ENCODE measurements around the gene TTLL3. TPM values are rescaled to one million over a fixed set of nuclear protein-coding genes. Genes with fewer than 3 reads are reported as not detected.

TTLL3 gene
- polyA plus RNA-seq, 1 donor: 97.4 TPM

- Histone ChIP-seq H3K36me3 (ENCODE audit: control insufficient read depth, insufficient read depth, low read length) (peaks cover 37% of the 10 kb centered on the region), H3K9me3 (ENCODE audit: control insufficient read depth, low read depth, low read length) (no peaks in the 10 kb centered on the region), H3K4me1 (ENCODE audit: control insufficient read depth, insufficient read depth, low read length) (peaks cover 46% of the 10 kb centered on the region), H3K4me3 (ENCODE audit: low read length) (no peak overlapping the region), H3K27me3 (ENCODE audit: control insufficient read depth, insufficient read depth, low read length) (no peaks in the 10 kb centered on the region), H3K27ac (ENCODE audit: low read length) (peak overlapping the region; percentile 89)
- WGBS (ENCODE audit: insufficient coverage, low lambda C conversion rate): no CpG with 5 or more reads among the region's 4 CpGs
- DNase-seq: peak in 1 of 2 donors; percentile 61
Observed at GRCh38 chr3:9780910-9781309, 29.2 kb upstream of the TTLL3 start.

- no peaks in the 10 kb centered on the region for H3K9me3 ChIP-seq (ENCODE audit: control insufficient read depth, low read depth, low read length)
- H3K27ac ChIP-seq (ENCODE audit: low read length): peak overlapping the region; percentile 89
- H3K4me3 ChIP-seq (ENCODE audit: low read length): no peak overlapping the region
- peaks cover 43% of the 10 kb centered on the region for H3K36me3 ChIP-seq (ENCODE audit: control insufficient read depth, insufficient read depth, low read length)
- no peak for DNase-seq
- no CpG with 5 or more reads among the region's 1 CpG for WGBS (ENCODE audit: insufficient coverage, low lambda C conversion rate)
- H3K27me3 ChIP-seq (ENCODE audit: control insufficient read depth, insufficient read depth, low read length): no peaks in the 10 kb centered on the region
- H3K4me1 ChIP-seq (ENCODE audit: control insufficient read depth, insufficient read depth, low read length): peaks cover 46% of the 10 kb centered on the region
Observed at GRCh38 chr3:9781551-9781950, 28.5 kb upstream of the TTLL3 start.

- Histone ChIP-seq H3K4me1 (ENCODE audit: control insufficient read depth, insufficient read depth, low read length) (peaks cover 46% of the 10 kb centered on the region), H3K27me3 (ENCODE audit: control insufficient read depth, insufficient read depth, low read length) (no peaks in the 10 kb centered on the region), H3K27ac (ENCODE audit: low read length) (no peak overlapping the region), H3K36me3 (ENCODE audit: control insufficient read depth, insufficient read depth, low read length) (peaks cover 46% of the 10 kb centered on the region), H3K4me3 (ENCODE audit: low read length) (no peak overlapping the region), H3K9me3 (ENCODE audit: control insufficient read depth, low read depth, low read length) (no peaks in the 10 kb centered on the region)
- no peak for DNase-seq
- WGBS (ENCODE audit: insufficient coverage, low lambda C conversion rate): no CpG with 5 or more reads among the region's 3 CpGs
Observed at GRCh38 chr3:9781978-9782603, 28.0 kb upstream of the TTLL3 start.

GRCh38 chr3:9782770-9783169 lies 27.3 kb upstream of the TTLL3 start:
- DNase-seq: no peak
- peaks cover 50% of the 10 kb centered on the region for H3K36me3 ChIP-seq (ENCODE audit: control insufficient read depth, insufficient read depth, low read length)
- H3K27ac ChIP-seq (ENCODE audit: low read length): no peak overlapping the region
- H3K27me3 ChIP-seq (ENCODE audit: control insufficient read depth, insufficient read depth, low read length): no peaks in the 10 kb centered on the region
- no peak overlapping the region for H3K4me3 ChIP-seq (ENCODE audit: low read length)
- peaks cover 40% of the 10 kb centered on the region for H3K4me1 ChIP-seq (ENCODE audit: control insufficient read depth, insufficient read depth, low read length)
- WGBS (ENCODE audit: insufficient coverage, low lambda C conversion rate): no CpG with 5 or more reads among the region's 3 CpGs
- no peaks in the 10 kb centered on the region for H3K9me3 ChIP-seq (ENCODE audit: control insufficient read depth, low read depth, low read length)

GRCh38 chr3:9783954-9784353 lies 26.1 kb upstream of the TTLL3 start:
- no CpG with 5 or more reads among the region's 14 CpGs for WGBS (ENCODE audit: insufficient coverage, low lambda C conversion rate)
- peaks cover 51% of the 10 kb centered on the region for H3K36me3 ChIP-seq (ENCODE audit: control insufficient read depth, insufficient read depth, low read length)
- H3K4me1 ChIP-seq (ENCODE audit: control insufficient read depth, insufficient read depth, low read length): peaks cover 29% of the 10 kb centered on the region
- no peaks in the 10 kb centered on the region for H3K27me3 ChIP-seq (ENCODE audit: control insufficient read depth, insufficient read depth, low read length)
- no peak overlapping the region for H3K4me3 ChIP-seq (ENCODE audit: low read length)
- H3K27ac ChIP-seq (ENCODE audit: low read length): no peak overlapping the region
- no peaks in the 10 kb centered on the region for H3K9me3 ChIP-seq (ENCODE audit: control insufficient read depth, low read depth, low read length)
- no peak for DNase-seq

- Histone ChIP-seq H3K4me1 (ENCODE audit: control insufficient read depth, insufficient read depth, low read length) (peaks cover 20% of the 10 kb centered on the region), H3K9me3 (ENCODE audit: control insufficient read depth, low read depth, low read length) (no peaks in the 10 kb centered on the region), H3K4me3 (ENCODE audit: low read length) (no peak overlapping the region), H3K27ac (ENCODE audit: low read length) (no peak overlapping the region), H3K36me3 (ENCODE audit: control insufficient read depth, insufficient read depth, low read length) (peaks cover 59% of the 10 kb centered on the region), H3K27me3 (ENCODE audit: control insufficient read depth, insufficient read depth, low read length) (no peaks in the 10 kb centered on the region)
- no CpG with 5 or more reads among the region's 4 CpGs for WGBS (ENCODE audit: insufficient coverage, low lambda C conversion rate)
- no peak for DNase-seq
Observed at GRCh38 chr3:9784965-9785364, 25.1 kb upstream of the TTLL3 start.

GRCh38 chr3:9785602-9786001 lies 24.5 kb upstream of the TTLL3 start:
- DNase-seq: no peak
- Histone ChIP-seq H3K9me3 (ENCODE audit: control insufficient read depth, low read depth, low read length) (no peaks in the 10 kb centered on the region), H3K27me3 (ENCODE audit: control insufficient read depth, insufficient read depth, low read length) (no peaks in the 10 kb centered on the region), H3K27ac (ENCODE audit: low read length) (no peak overlapping the region), H3K36me3 (ENCODE audit: control insufficient read depth, insufficient read depth, low read length) (peaks cover 57% of the 10 kb centered on the region), H3K4me3 (ENCODE audit: low read length) (no peak overlapping the region), H3K4me1 (ENCODE audit: control insufficient read depth, insufficient read depth, low read length) (peaks cover 14% of the 10 kb centered on the region)
- 90% methylated on average over 2 of the region's 7 CpGs for WGBS (ENCODE audit: insufficient coverage, low lambda C conversion rate)

- H3K4me3 ChIP-seq (ENCODE audit: low read length): no peak overlapping the region
- no CpG with 5 or more reads among the region's 7 CpGs for WGBS (ENCODE audit: insufficient coverage, low lambda C conversion rate)
- H3K36me3 ChIP-seq (ENCODE audit: control insufficient read depth, insufficient read depth, low read length): peaks cover 61% of the 10 kb centered on the region
- H3K4me1 ChIP-seq (ENCODE audit: control insufficient read depth, insufficient read depth, low read length): peaks cover 8% of the 10 kb centered on the region
- H3K27me3 ChIP-seq (ENCODE audit: control insufficient read depth, insufficient read depth, low read length): no peaks in the 10 kb centered on the region
- DNase-seq: no peak
- H3K9me3 ChIP-seq (ENCODE audit: control insufficient read depth, low read depth, low read length): no peaks in the 10 kb centered on the region
- H3K27ac ChIP-seq (ENCODE audit: low read length): no peak overlapping the region
Observed at GRCh38 chr3:9786209-9786739, 23.8 kb upstream of the TTLL3 start.

- Histone ChIP-seq H3K27me3 (ENCODE audit: control insufficient read depth, insufficient read depth, low read length) (no peaks in the 10 kb centered on the region), H3K4me3 (ENCODE audit: low read length) (no peak overlapping the region), H3K4me1 (ENCODE audit: control insufficient read depth, insufficient read depth, low read length) (peaks cover 4% of the 10 kb centered on the region), H3K27ac (ENCODE audit: low read length) (no peak overlapping the region), H3K36me3 (ENCODE audit: control insufficient read depth, insufficient read depth, low read length) (peaks cover 58% of the 10 kb centered on the region), H3K9me3 (ENCODE audit: control insufficient read depth, low read depth, low read length) (no peaks in the 10 kb centered on the region)
- peak in 1 of 2 donors; percentile 59 for DNase-seq
- 100% methylated on average over 1 of the region's 13 CpGs for WGBS (ENCODE audit: insufficient coverage, low lambda C conversion rate)
Observed at GRCh38 chr3:9786825-9787669, 23.0 kb upstream of the TTLL3 start.

GRCh38 chr3:9787714-9788113 lies 22.3 kb upstream of the TTLL3 start:
- no peak for DNase-seq
- Histone ChIP-seq H3K4me1 (ENCODE audit: control insufficient read depth, insufficient read depth, low read length) (peaks cover 3% of the 10 kb centered on the region), H3K9me3 (ENCODE audit: control insufficient read depth, low read depth, low read length) (no peaks in the 10 kb centered on the region), H3K27me3 (ENCODE audit: control insufficient read depth, insufficient read depth, low read length) (no peaks in the 10 kb centered on the region), H3K4me3 (ENCODE audit: low read length) (no peak overlapping the region), H3K36me3 (ENCODE audit: control insufficient read depth, insufficient read depth, low read length) (peaks cover 55% of the 10 kb centered on the region), H3K27ac (ENCODE audit: low read length) (no peak overlapping the region)
- no CpG with 5 or more reads among the region's 6 CpGs for WGBS (ENCODE audit: insufficient coverage, low lambda C conversion rate)

Data from large intestine (tissue), 3 donors.